H1 (cell line): ENCODE measurements around the gene NT5C1A.

ENCODE experiments used
- BACH1 ChIP-seq: IDR thresholded peaks from 2 replicates; pipeline ENCODE4 v1.6.1; 2012; ENCODE audit warnings: low read length, improper control_type of control experiment
- CTCF ChIP-seq, 3 experiments: IDR thresholded peaks; 1 replicate in 2 of 3; 2 replicates in 1 of 3; pipeline versions ENCODE4 v1.5.1 to v1.6.1; 2011; ENCODE audit warnings: low read length in 3 of 3, mild to moderate bottlenecking in 3 of 3, inconsistent platforms in 2 of 3, low read depth in 1 of 3, moderate library complexity in 1 of 3; ENCODE audit not compliant: insufficient read depth in 1 of 3; ENCODE audit errors: control extremely low read depth in 1 of 3
- EZH2 ChIP-seq: fragments of 200-600 bp; sonication (generic); IDR thresholded peaks from 2 replicates; pipeline ENCODE4 v1.7.1; 2012; ENCODE audit warnings: low read depth, mild to moderate bottlenecking, moderate library complexity, low read length, inconsistent platforms; ENCODE audit not compliant: severe bottlenecking
- MAX ChIP-seq: IDR thresholded peaks from 2 replicates; pipeline ENCODE4 v1.6.1; 2012; ENCODE audit warnings: inconsistent platforms
- POLR2AphosphoS5 ChIP-seq: IDR thresholded peaks from 2 replicates; pipeline ENCODE4 v1.6.1; 2011; ENCODE audit warnings: low read depth, low read length
- SP2 ChIP-seq: IDR thresholded peaks from 2 replicates; pipeline ENCODE4 v1.6.1; 2012; ENCODE audit warnings: mild to moderate bottlenecking, low read length, inconsistent platforms
- TCF12 ChIP-seq: IDR thresholded peaks from 2 replicates; pipeline ENCODE4 v1.6.1; 2011; ENCODE audit warnings: low read depth, mild to moderate bottlenecking, low read length

GRCh38 chr1:39687243-39687642 is 15.3 kb upstream of the NT5C1A start:
- TF ChIP-seq POLR2AphosphoS5 (no peak), CTCF (IDR thresholded peaks at IDR 0.05; ENCODE audit: control extremely low read depth in 1 of 3, insufficient read depth in 1 of 3, low read depth in 1 of 3, low read length in 3 of 3) (no peak), EZH2 (no peak), TCF12 (no peak), SP2 (no peak), BACH1 (no peak), MAX (no peak)
